ENCODE data around the gene OSBPL6. TPM values are rescaled to one million over a fixed set of nuclear protein-coding genes. Genes with fewer than 3 reads are reported as not detected.

Gene OSBPL6
- total RNA-seq, 1 donor from 2014 or later: 6.9 TPM

- Mint-ChIP-seq H3K27ac (no peak overlapping the region), H3K4me3 (no peak overlapping the region), H3K4me1 (ENCODE audit: unreplicated experiment) (no peaks in the 10 kb centered on the region), H3K36me3 (peaks cover 5% of the 10 kb centered on the region), H3K27me3 (no peaks in the 10 kb centered on the region), H3K9me3 (no peaks in the 10 kb centered on the region)
- DNase-seq (ENCODE audit: extremely low spot score, unreplicated experiment): no peak
- no peak for TF ChIP-seq CTCF (conservative IDR thresholded peaks at IDR 0.05)
These were observed 131.0 kb downstream of the OSBPL6 start for GRCh38 chr2:178325268-178325667.

- no peak for TF ChIP-seq CTCF (conservative IDR thresholded peaks at IDR 0.05)
- DNase-seq (ENCODE audit: extremely low spot score, unreplicated experiment): no peak
- no peaks in the 10 kb centered on the region for H3K4me1 Mint-ChIP-seq (ENCODE audit: unreplicated experiment)
- peaks cover 5% of the 10 kb centered on the region for H3K36me3 Mint-ChIP-seq
- no peaks in the 10 kb centered on the region for H3K9me3 Mint-ChIP-seq
- H3K27ac Mint-ChIP-seq: no peak overlapping the region
- no peaks in the 10 kb centered on the region for H3K27me3 Mint-ChIP-seq
- no peak overlapping the region for H3K4me3 Mint-ChIP-seq
These were observed 133.2 kb downstream of the OSBPL6 start for GRCh38 chr2:178327516-178327915.

- H3K4me1 Mint-ChIP-seq (ENCODE audit: unreplicated experiment): no peaks in the 10 kb centered on the region
- H3K27ac Mint-ChIP-seq: no peak overlapping the region
- H3K36me3 Mint-ChIP-seq: peaks cover 5% of the 10 kb centered on the region
These were observed 133.7 kb downstream of the OSBPL6 start for GRCh38 chr2:178328037-178328436.

GRCh38 chr2:178330175-178331017 lies 136.1 kb downstream of the OSBPL6 start:
- no peak for DNase-seq (ENCODE audit: extremely low spot score, unreplicated experiment)
- Mint-ChIP-seq H3K36me3 (peaks cover 5% of the 10 kb centered on the region), H3K4me3 (no peak overlapping the region), H3K27ac (no peak overlapping the region), H3K4me1 (ENCODE audit: unreplicated experiment) (no peaks in the 10 kb centered on the region), H3K9me3 (no peaks in the 10 kb centered on the region), H3K27me3 (no peaks in the 10 kb centered on the region)
- no peak for TF ChIP-seq CTCF (conservative IDR thresholded peaks at IDR 0.05)

More at GRCh38 chr2:178328037-178328436, 133.7 kb downstream of the OSBPL6 start:
- DNase-seq (ENCODE audit: extremely low spot score, unreplicated experiment): no peak
- Mint-ChIP-seq H3K27me3 (no peaks in the 10 kb centered on the region), H3K9me3 (no peaks in the 10 kb centered on the region), H3K4me3 (no peak overlapping the region)
- no peak for TF ChIP-seq CTCF (conservative IDR thresholded peaks at IDR 0.05)

GRCh38 chr2:178331474-178332432 lies 137.4 kb downstream of the OSBPL6 start:
- Mint-ChIP-seq H3K27me3 (no peaks in the 10 kb centered on the region), H3K9me3 (no peaks in the 10 kb centered on the region), H3K36me3 (peaks cover 5% of the 10 kb centered on the region), H3K4me3 (no peak overlapping the region), H3K27ac (no peak overlapping the region), H3K4me1 (ENCODE audit: unreplicated experiment) (no peaks in the 10 kb centered on the region)
- DNase-seq (ENCODE audit: extremely low spot score, unreplicated experiment): no peak
- no peak for TF ChIP-seq CTCF (conservative IDR thresholded peaks at IDR 0.05)
